GM19238 (cell line): ENCODE data around the gene TMEM200B.
"Not testable (repeated sequence)": the region's sequence is repeated elsewhere in the genome, so short reads cannot be mapped to it uniquely, and the experiment has no call there.

Source experiments
- DNase-seq: peaks from one replicate; pipeline ENCODE4 v3.0.0; 2011; ENCODE audit warnings: low spot score; ENCODE audit not compliant: insufficient read length

The TMEM200B gene

GRCh38 chr1:29134695-29135028 is 11.0 kb upstream of the TMEM200B start:
- no peak for DNase-seq

GRCh38 chr1:29133861-29134694 is 10.4 kb upstream of the TMEM200B start:
- DNase-seq, result no peak

GRCh38 chr1:29131056-29131455 is 7.4 kb upstream of the TMEM200B start:
- DNase-seq, result not testable (repeated sequence)

- DNase-seq, result no peak
These were observed 6.2 kb upstream of the TMEM200B start for GRCh38 chr1:29129916-29130315.

GRCh38 chr1:29128739-29129138 is 5.0 kb upstream of the TMEM200B start:
- no peak for DNase-seq

DNA sequence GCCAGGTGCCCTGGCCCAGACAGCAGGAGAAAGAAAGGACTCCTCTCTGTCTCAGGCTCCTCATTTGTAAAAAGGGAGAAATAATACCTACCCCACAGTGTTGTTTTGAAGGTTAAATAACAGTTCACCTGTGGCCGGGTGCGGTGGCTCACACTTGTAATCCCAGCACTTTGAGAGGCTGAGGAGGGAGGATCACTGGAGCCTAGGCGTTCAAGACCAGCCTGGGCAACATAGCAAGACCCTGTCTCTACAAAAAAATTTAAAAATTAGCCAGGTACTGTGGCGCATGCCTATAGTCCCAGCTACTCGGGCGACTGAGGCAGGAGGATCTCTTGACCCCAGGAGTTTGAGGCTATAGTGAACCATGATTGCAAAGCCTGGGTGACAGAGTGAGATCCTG is 2.5 kb upstream of the TMEM200B start:
- no peak for DNase-seq

GRCh38 chr1:29125788-29126187 is 2.1 kb upstream of the TMEM200B start:
- no peak for DNase-seq

- DNase-seq, result no peak
These were observed 1.5 kb upstream of the TMEM200B start for GRCh38 chr1:29125237-29125641.

- no peak for DNase-seq
These were observed 898 bp upstream of the TMEM200B start for GRCh38 chr1:29124366-29125236.

DNA sequence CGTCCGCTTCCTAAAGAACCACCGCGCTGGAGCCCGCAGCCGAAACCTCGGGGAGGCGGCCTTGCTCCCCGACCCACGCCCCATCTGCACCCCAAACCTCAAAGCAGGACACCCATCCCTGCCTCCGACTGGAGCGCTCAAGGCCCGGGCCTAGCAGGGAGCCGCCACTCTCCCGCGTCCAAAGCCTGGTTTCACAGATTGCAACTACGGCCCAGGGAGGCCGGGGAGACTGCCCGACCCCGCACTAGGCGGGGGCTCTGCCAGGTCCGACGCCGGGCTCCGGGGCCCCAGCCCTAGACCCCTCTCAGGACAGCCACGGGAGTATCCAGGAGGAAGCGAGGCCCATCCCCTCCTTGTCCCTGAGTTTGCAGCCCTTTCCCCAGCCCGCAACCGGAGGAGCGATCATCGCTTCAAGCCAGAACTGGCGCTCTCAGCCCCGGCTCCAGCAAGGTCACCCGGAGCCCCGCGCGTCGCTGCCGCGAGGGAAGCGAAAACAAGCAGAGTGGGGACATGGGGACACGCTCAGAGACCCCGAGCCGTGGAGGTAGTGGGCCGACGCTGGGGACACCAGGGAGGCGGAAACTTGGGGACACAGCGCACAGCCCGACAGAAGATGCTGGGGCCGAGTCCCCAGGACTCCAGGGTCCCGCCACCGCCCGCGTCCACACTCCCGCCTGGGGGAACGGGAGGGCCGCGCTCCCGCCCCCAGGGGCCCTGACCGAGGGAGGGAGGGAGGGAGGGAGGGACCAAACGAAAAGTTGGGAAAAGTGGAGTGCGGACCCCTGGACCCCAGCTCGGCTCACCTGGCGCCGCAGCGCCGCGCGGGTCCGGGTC is 433 bp downstream of the TMEM200B start:
- DNase-seq, result no peak

- DNase-seq, result no peak
These were observed 1.0 kb downstream of the TMEM200B start for GRCh38 chr1:29122682-29123052.

GRCh38 chr1:29121936-29122681 is 1.6 kb downstream of the TMEM200B start:
- DNase-seq, result no peak

GRCh38 chr1:29121516-29121935 is 2.2 kb downstream of the TMEM200B start:
- DNase-seq, result no peak

DNA sequence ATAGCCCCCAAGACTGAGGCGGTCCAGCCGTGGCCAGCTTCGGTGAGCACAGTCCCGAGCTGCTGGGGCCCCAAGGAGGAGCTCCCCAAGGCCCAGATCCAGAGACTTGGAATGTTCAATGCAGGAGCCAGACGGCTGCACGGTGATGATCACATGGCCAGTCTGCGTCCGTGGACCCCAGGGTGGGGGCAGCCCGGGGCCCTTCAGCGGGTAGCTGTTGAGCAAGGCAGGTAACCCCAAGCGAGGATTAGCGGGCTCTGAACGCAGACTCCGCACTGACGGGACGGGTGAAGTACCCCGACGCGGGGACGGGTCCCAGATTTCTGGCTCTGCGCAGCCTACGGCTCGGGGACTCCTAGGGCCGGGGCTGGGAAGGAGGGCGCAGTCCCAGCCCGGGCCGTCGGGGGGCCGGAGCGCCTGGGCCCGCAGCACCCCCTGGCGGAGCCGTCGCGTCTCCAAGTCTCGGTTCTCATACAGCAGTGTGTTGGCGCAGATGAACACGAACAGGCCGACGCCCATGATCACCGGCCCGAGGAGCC is 2.7 kb downstream of the TMEM200B start:
- DNase-seq, result no peak

DNA sequence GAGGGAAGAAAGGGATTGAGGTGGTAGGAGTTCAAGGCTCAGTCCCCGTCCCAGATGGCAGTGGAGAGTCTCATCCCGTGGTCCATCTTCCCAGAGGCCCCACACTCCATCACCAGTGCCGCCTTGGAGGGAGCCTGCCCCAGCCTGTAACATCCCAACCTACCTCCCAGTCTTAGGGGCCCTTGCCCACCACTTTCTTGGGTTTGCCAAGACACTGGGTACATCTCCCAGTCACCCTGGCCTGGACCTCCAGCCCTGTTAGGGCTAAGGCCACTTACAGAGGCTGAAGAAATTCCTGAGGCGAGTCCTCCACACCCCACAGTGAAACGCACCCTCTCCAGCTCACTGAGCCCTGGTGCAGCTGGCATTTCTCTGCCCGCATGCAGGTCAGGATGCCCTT is 3.3 kb downstream of the TMEM200B start:
- no peak for DNase-seq

DNA sequence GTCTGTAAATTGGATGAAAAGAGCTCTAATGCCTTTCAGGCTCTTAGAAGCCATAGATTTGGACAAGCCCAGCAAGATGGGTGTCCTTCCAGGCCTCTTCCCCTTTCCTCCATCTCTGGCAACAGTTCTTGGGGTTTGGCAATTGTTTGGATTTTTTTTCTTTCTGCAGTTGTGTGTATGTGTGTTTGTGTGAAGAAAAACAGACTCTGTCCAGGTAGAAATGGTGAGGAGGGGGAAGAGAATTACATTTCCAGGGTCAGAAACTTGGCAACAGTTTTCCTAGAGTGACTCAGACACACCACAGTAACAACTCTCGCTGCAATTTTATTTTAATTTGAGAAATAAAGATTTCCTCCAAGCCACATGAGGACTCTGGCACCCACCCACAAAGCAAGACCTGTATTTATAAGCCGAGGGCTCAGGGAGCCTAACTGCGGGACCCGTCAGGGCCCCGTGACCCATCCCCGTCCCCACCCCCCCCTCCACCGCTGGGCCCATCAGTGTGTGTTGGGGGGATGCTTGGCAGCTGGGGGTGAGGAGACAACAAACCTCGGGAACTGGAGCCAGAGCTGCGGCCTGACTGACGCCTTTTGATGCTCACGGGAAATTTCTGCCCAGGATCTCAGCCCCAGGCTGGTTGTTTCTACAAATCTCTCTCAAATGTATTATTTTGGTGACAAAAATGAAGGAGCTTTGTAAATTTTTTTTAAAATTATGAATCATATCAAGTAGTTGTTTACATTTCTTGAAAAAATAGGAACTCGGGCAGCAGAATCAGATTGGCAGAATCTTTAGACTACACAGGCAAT is 4.4 kb downstream of the TMEM200B start:
- no peak for DNase-seq

DNA sequence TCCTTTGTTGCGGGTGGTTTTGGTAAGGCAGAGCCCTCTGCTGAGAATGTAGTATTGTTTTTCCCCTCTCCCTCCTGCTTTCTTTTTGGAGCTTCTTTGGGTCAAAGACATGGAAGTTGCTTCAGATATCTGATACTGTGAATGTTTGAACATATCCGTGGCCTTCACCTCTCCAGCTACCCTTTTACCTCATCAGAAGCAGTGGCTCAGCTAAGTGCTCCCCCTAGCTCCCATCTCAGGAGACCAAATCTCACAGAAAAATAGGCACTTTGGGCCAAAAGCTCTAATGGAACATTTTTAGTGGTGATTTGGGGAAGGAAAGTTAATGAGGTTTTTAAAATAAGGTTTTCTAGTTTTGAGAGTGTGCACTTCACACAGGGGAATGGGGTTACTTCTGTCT is 6.3 kb downstream of the TMEM200B start:
- DNase-seq, result no peak

GRCh38 chr1:29114654-29115053 is 9.0 kb downstream of the TMEM200B start:
- DNase-seq, result no peak

GRCh38 chr1:29113413-29114117 is 10.1 kb downstream of the TMEM200B start:
- no peak for DNase-seq
